A673 (cell line): Measurements from ENCODE around the gene MRGPRF. TPM values are rescaled to one million over a fixed set of nuclear protein-coding genes. Genes with fewer than 3 reads are reported as not detected.

Experiments used
- BruUV-seq: library from RNA; stranded (reverse); fragments of 400-500 nt; replicated peaks from 2 replicates; lab custom pipeline; 2021; lab: Mats Ljungman, UMichigan
- CTCF ChIA-PET: fragments of 300-600 bp; sonication (Branson Sonifier 250); formaldehyde crosslinking; loops from one replicate; lab custom pipeline; 2022; ENCODE audit warnings: antibody characterized with exemption; lab: Charles Lee
- POLR2A ChIA-PET: fragments of 300-600 bp; sonication (Branson Sonifier 250); formaldehyde crosslinking; loops from one replicate; lab custom pipeline; 2022; ENCODE audit warnings: antibody characterized with exemption; ENCODE audit not compliant: low non-redundant PET; lab: Charles Lee
- DNase-seq: peaks from one replicate; pipeline ENCODE4 v3.0.0-alpha.2; 2015; ENCODE audit warnings: low spot score
- H3K27ac ChIP-seq: fragments of 200-600 bp; sonication (generic); 2 replicates; pipeline ENCODE4 v1.5.1; 2016; ENCODE audit warnings: mixed run types, low read depth, mild to moderate bottlenecking, mixed read lengths, antibody characterized with exemption, low read length; ENCODE audit not compliant: poor library complexity, severe bottlenecking
- H3K27me3 ChIP-seq: fragments of 200-600 bp; sonication (generic); replicated peaks from 2 replicates; pipeline ENCODE4 v1.6.1; 2017; ENCODE audit warnings: mixed run types, low read depth, mild to moderate bottlenecking, mixed read lengths, antibody characterized with exemption, low read length; ENCODE audit not compliant: insufficient read depth, poor library complexity
- H3K36me3 ChIP-seq: fragments of 200-600 bp; sonication (generic); 2 replicates; pipeline ENCODE4 v1.6.1; 2016; ENCODE audit warnings: mixed run types, mild to moderate bottlenecking, mixed read lengths, antibody characterized with exemption, low read length; ENCODE audit not compliant: insufficient read depth, poor library complexity, severe bottlenecking
- H3K4me1 ChIP-seq: fragments of 200-600 bp; sonication (generic); 2 replicates; pipeline ENCODE4 v1.6.1; 2017; ENCODE audit warnings: mixed run types, mild to moderate bottlenecking, mixed read lengths, antibody characterized with exemption, low read length; ENCODE audit not compliant: insufficient read depth, poor library complexity, severe bottlenecking
- H3K4me3 ChIP-seq: fragments of 200-600 bp; sonication (generic); 2 replicates; pipeline ENCODE4 v1.5.1; 2016; ENCODE audit warnings: low read depth, mixed run types, mild to moderate bottlenecking, mixed read lengths, low read length; ENCODE audit not compliant: poor library complexity, severe bottlenecking
- H3K9me3 ChIP-seq: fragments of 200-600 bp; sonication (generic); 2 replicates; pipeline ENCODE4 v1.6.1; 2016; ENCODE audit warnings: mixed run types, low read depth, mild to moderate bottlenecking, mixed read lengths, antibody characterized with exemption, low read length; ENCODE audit not compliant: poor library complexity, severe bottlenecking
- EZH2 ChIP-seq: fragments of 200-600 bp; sonication (generic); IDR thresholded peaks from 2 replicates; pipeline ENCODE4 v1.6.1; 2017; ENCODE audit warnings: borderline replicate concordance, low read depth, mild to moderate bottlenecking, mixed read lengths, antibody characterized with exemption, low read length; ENCODE audit not compliant: poor library complexity, severe bottlenecking
- intact Hi-C: fragments of 100-400 bp; cut with micrococcal nuclease; formaldehyde crosslinking; loops from one replicate; pipeline ENCODE4 v1.10.0; 2022; ENCODE audit not compliant: unreplicated experiment
- total RNA-seq: library from RNA; stranded (reverse); gene quantifications from 2 replicates; pipeline ENCODE4 v1.2.3, GENCODE V29; 2021
- TF ChIP-seq, protein P1 (sequence below): fragments of 300-800, 200-600 bp; sonication (generic); conservative IDR thresholded peaks from 2 replicates; pipeline ENCODE4 v1.5.1; 2017; ENCODE audit warnings: low read depth, mild to moderate bottlenecking, antibody characterized with exemption, low read length, moderate library complexity, mixed read lengths

MRGPRF gene
- total RNA-seq, 1 experiment from 2014 or later, result 9.3 TPM

DNA sequence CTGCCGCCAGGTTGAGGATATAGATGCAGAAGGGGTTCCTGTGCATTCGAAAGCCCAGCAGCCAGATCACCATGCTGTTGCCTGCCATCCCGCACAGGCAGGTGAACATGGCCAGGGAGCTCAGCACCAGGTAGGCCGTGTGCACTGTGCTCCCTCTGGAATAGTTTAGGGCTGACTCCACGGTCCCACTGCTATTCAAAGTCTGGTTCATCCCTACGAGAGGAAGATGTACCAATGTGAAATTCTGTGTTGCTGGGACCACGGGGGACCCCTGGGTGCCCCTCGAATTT, 32.3 kb downstream of the MRGPRF start, which contains the start of gene MRGPRD:
Gene MRGPRD (minus strand): TSS at position 211 of the 290 bp plus-strand sequence. CDS start 0 bp downstream, at position 211.
- Histone ChIP-seq H3K4me1 (no peaks in the 10 kb centered on the region), H3K36me3 (no peaks in the 10 kb centered on the region), H3K27ac (no peak within 1 kb of the TSS), H3K9me3 (no peaks in the 10 kb centered on the region), H3K27me3 (no peaks in the 10 kb centered on the region), H3K4me3 (no peak within 1 kb of the TSS)
- no peak for DNase-seq
- intact Hi-C loops, result no loop called here
- ChIA-PET CTCF (no interaction called here), POLR2A (no interaction called here)
- no TSS peak for BruUV-seq
- TF ChIP-seq EZH2, result no peak
- TF ChIP-seq, protein P1, sequence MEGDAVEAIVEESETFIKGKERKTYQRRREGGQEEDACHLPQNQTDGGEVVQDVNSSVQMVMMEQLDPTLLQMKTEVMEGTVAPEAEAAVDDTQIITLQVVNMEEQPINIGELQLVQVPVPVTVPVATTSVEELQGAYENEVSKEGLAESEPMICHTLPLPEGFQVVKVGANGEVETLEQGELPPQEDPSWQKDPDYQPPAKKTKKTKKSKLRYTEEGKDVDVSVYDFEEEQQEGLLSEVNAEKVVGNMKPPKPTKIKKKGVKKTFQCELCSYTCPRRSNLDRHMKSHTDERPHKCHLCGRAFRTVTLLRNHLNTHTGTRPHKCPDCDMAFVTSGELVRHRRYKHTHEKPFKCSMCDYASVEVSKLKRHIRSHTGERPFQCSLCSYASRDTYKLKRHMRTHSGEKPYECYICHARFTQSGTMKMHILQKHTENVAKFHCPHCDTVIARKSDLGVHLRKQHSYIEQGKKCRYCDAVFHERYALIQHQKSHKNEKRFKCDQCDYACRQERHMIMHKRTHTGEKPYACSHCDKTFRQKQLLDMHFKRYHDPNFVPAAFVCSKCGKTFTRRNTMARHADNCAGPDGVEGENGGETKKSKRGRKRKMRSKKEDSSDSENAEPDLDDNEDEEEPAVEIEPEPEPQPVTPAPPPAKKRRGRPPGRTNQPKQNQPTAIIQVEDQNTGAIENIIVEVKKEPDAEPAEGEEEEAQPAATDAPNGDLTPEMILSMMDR, result no peak

DNA sequence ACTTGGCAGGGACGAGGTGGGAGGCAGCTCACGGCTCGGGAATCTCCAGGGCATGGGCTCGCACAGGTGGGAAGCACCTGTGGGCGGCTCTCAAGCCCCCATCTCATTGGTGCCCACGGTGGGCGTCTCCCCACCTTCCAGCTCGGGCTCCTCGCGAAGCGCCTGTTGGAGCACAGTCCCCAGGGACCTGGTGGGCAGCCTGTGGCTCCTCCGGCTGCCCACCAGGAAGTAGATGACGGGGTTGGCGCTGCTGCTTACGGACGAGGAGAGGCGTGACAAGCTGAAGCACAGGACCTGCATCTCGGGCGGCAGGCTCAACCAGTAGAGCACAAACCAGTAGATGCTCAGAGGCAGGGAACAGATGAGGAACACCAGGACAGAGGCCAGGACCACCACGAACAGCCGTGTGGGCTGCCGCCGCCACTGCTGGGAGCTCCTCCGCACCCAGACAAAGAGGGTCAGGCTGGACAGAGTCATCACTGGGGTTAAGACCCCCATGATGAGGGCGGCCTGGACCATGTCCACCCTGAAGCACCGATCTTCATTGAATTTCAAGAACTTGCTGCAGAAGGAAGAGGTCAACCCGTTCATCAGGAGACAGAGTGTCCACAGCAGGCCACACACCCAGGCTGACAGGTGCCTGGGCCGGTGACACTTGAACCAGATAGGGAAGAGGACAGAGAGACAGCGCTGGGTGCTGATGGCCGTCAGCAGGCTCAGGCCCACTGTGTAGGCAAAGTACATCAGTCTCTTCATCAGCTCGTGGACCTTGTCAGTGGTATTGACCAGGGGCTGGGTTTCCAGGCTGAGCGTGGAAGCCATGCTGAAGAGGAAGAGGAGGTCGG, 32.9 kb downstream of the MRGPRF start:
- Histone ChIP-seq H3K27ac (no peak overlapping the region), H3K4me1 (no peaks in the 10 kb centered on the region), H3K9me3 (no peaks in the 10 kb centered on the region), H3K27me3 (no peaks in the 10 kb centered on the region), H3K36me3 (no peaks in the 10 kb centered on the region), H3K4me3 (no peak overlapping the region)
- intact Hi-C loops, result no loop called here
- TF ChIP-seq, protein P1, result no peak
- TF ChIP-seq EZH2, result no peak
- no TSS peak for BruUV-seq
- POLR2A ChIA-PET, result no interaction called here
- DNase-seq, result no peak
- CTCF ChIA-PET, result interaction anchor here (1.1 kb wide), 1 partner anchor 33 kb away, joined by 5 read pairs; the partner anchor contains the start of gene MRGPRF

DNA sequence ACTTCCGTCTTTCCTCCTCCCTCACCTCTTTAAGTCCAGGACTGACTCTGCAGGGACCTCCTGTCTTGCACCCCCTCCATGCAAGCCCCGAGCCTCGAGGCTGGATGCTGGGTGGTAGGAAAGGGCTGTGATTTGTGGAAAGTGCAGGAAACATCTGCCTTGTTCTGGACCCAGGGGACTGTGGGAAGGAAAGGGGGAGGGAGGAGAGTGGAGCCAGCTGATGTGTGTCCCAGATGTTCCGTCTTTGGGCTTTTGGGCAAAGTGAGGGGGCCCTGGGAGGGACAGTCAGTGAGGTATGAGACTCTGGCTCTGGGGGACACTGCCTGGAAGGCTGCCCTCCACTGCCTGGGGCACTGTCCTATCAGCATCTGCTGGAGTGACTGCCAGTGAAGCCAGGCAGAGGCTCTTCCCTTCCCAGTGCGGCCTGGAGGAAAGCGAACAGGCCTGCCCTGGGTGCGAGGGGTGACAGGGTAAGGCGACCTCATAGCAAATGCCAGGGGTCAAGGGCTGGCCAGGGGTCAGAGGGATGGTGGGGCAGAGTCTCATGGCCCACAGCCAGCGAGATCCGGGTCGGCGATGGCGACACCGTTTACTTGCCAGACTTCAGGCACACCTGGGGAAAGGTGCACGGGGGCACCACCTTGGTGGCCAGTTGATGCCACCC, 34.0 kb downstream of the MRGPRF start:
- ChIA-PET POLR2A (no interaction called here), CTCF (no interaction called here)
- Histone ChIP-seq H3K9me3 (no peaks in the 10 kb centered on the region), H3K27ac (no peak overlapping the region), H3K27me3 (no peaks in the 10 kb centered on the region), H3K36me3 (no peaks in the 10 kb centered on the region), H3K4me3 (no peak overlapping the region), H3K4me1 (no peaks in the 10 kb centered on the region)
- DNase-seq, result no peak
- BruUV-seq, result no TSS peak
- intact Hi-C loops, result no loop called here
- TF ChIP-seq, protein P1, result no peak
- TF ChIP-seq EZH2, result no peak
